ENCODE measurements around the gene SUPT3H. TPM values are rescaled to one million over a fixed set of nuclear protein-coding genes. Genes with fewer than 3 reads are reported as not detected.
"Not testable (repeated sequence)": the region's sequence is repeated elsewhere in the genome, so short reads cannot be mapped to it uniquely, and the experiment has no call there.

SUPT3H gene
- polyA plus RNA-seq, 1 donor (not counting 4 experiments of a cell fraction or from before 2014, with no cell fraction given) = 7.6 TPM

DNA sequence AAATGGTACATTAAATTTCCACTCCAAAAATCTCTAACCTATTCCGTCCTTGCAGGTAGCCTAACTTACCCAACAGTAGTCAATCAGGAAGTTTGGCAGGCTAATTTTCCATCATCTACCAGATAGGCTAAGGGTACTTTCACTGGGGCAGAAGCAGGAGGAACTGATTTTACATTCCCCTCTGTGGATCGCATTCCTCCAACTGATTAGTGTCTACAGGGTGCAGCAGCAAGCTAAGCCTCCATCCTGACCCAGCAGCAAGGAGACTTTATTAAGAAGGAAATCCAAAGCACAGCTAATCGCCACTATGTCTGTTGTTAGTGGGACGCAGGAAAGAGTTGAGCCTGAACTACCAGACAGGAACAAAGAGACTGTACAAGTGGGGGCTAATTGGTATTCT lies 192.8 kb downstream of the SUPT3H start:
- H3K79me2 ChIP-seq (ENCODE audit: control insufficient read depth, insufficient read depth, low read length) = no peaks in the 10 kb centered on the region
- H3K4me1 ChIP-seq (ENCODE audit: control insufficient read depth, extremely low read depth, insufficient read depth, low read length) = peaks cover 11% of the 10 kb centered on the region
- H2AFZ ChIP-seq (ENCODE audit: control insufficient read depth, low read length) = no peak overlapping the region
- DNase-seq (ENCODE audit: low read depth, low spot score) = no peak
- H3K9me1 ChIP-seq (ENCODE audit: control insufficient read depth, extremely low read depth, insufficient read depth, low read length) = no peaks in the 10 kb centered on the region
- dilution Hi-C loops (cut with MboI; ENCODE audit: extremely low pct_ligation_motif_present, low sequenced_read_pairs) = no loop called here
- H3K27me3 ChIP-seq (ENCODE audit: control insufficient read depth, extremely low read depth, insufficient read depth, low read length) = no peaks in the 10 kb centered on the region
- no peaks in the 10 kb centered on the region for H3K36me3 ChIP-seq (ENCODE audit: control insufficient read depth in 2 of 2, extremely low read depth in 1 of 2, insufficient read depth in 2 of 2, low read length in 2 of 2)
- no peak overlapping the region for H3K4me3 ChIP-seq (ENCODE audit: control insufficient read depth in 2 of 3, extremely low read depth in 1 of 3, insufficient read depth in 2 of 3, low read depth in 1 of 3, low read length in 3 of 3)
- H3K27ac ChIP-seq (ENCODE audit: control insufficient read depth, insufficient read depth, low read length) = no peak overlapping the region
- TF ChIP-seq, protein P1, sequence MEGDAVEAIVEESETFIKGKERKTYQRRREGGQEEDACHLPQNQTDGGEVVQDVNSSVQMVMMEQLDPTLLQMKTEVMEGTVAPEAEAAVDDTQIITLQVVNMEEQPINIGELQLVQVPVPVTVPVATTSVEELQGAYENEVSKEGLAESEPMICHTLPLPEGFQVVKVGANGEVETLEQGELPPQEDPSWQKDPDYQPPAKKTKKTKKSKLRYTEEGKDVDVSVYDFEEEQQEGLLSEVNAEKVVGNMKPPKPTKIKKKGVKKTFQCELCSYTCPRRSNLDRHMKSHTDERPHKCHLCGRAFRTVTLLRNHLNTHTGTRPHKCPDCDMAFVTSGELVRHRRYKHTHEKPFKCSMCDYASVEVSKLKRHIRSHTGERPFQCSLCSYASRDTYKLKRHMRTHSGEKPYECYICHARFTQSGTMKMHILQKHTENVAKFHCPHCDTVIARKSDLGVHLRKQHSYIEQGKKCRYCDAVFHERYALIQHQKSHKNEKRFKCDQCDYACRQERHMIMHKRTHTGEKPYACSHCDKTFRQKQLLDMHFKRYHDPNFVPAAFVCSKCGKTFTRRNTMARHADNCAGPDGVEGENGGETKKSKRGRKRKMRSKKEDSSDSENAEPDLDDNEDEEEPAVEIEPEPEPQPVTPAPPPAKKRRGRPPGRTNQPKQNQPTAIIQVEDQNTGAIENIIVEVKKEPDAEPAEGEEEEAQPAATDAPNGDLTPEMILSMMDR (optimal IDR thresholded peaks at IDR 0.05 in 1 of 3, IDR thresholded peaks at IDR 0.05 in 1 of 3, conservative IDR thresholded peaks at IDR 0.05 in 1 of 3; ENCODE audit: extremely low read depth in 1 of 3, insufficient read depth in 2 of 3, low read length in 3 of 3) = no peak
- TF ChIP-seq EZH2 (IDR thresholded peaks at IDR 0.05; ENCODE audit: low read length) = no peak
- FAIRE-seq = no peak
- no peak overlapping the region for H3K4me2 ChIP-seq (ENCODE audit: control insufficient read depth, extremely low read depth, insufficient read depth, low read depth, low read length)
- H4K20me1 ChIP-seq (ENCODE audit: control insufficient read depth, extremely low read depth, insufficient read depth, low read length) = no peaks in the 10 kb centered on the region
- H3K9me3 ChIP-seq (ENCODE audit: control insufficient read depth, low read depth, low read length) = no peaks in the 10 kb centered on the region
- H3K9ac ChIP-seq (ENCODE audit: control insufficient read depth, extremely low read depth, insufficient read depth, low read length) = no peak overlapping the region

DNA sequence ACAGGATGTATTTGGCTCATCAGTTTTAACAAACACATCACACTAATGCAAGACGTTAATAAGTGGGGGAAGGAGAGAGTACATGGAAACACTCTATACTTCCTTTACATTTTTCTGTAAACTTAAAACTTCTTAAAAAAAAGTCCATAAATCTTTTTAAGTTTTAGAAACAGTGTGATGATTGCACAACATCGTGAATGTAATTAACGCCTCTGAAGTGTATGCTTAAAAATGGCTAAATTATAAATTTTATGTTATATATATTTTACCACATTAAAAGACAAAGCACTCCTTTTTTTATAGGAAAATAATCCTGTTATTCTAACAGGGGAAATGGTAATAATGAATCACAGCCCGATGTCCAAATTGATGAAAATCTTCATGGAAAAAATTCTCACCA lies 193.7 kb downstream of the SUPT3H start:
- dilution Hi-C loops (cut with MboI; ENCODE audit: extremely low pct_ligation_motif_present, low sequenced_read_pairs) = no loop called here
- H3K27me3 ChIP-seq (ENCODE audit: control insufficient read depth, extremely low read depth, insufficient read depth, low read length) = no peaks in the 10 kb centered on the region
- no peak overlapping the region for H2AFZ ChIP-seq (ENCODE audit: control insufficient read depth, low read length)
- TF ChIP-seq EZH2 (IDR thresholded peaks at IDR 0.05; ENCODE audit: low read length) = no peak
- TF ChIP-seq, protein P1 (optimal IDR thresholded peaks at IDR 0.05 in 1 of 3, IDR thresholded peaks at IDR 0.05 in 1 of 3, conservative IDR thresholded peaks at IDR 0.05 in 1 of 3; ENCODE audit: extremely low read depth in 1 of 3, insufficient read depth in 2 of 3, low read length in 3 of 3) = no peak
- no peak overlapping the region for H3K9ac ChIP-seq (ENCODE audit: control insufficient read depth, extremely low read depth, insufficient read depth, low read length)
- no peak overlapping the region for H3K4me2 ChIP-seq (ENCODE audit: control insufficient read depth, extremely low read depth, insufficient read depth, low read depth, low read length)
- no peaks in the 10 kb centered on the region for H3K79me2 ChIP-seq (ENCODE audit: control insufficient read depth, insufficient read depth, low read length)
- no peaks in the 10 kb centered on the region for H3K36me3 ChIP-seq (ENCODE audit: control insufficient read depth in 2 of 2, extremely low read depth in 1 of 2, insufficient read depth in 2 of 2, low read length in 2 of 2)
- DNase-seq (ENCODE audit: low read depth, low spot score) = no peak
- no peak overlapping the region for H3K27ac ChIP-seq (ENCODE audit: control insufficient read depth, insufficient read depth, low read length)
- H3K9me1 ChIP-seq (ENCODE audit: control insufficient read depth, extremely low read depth, insufficient read depth, low read length) = no peaks in the 10 kb centered on the region
- H3K4me1 ChIP-seq (ENCODE audit: control insufficient read depth, extremely low read depth, insufficient read depth, low read length) = peaks cover 11% of the 10 kb centered on the region
- H3K9me3 ChIP-seq (ENCODE audit: control insufficient read depth, low read depth, low read length) = no peaks in the 10 kb centered on the region
- no peaks in the 10 kb centered on the region for H4K20me1 ChIP-seq (ENCODE audit: control insufficient read depth, extremely low read depth, insufficient read depth, low read length)
- FAIRE-seq = no peak
- no peak overlapping the region for H3K4me3 ChIP-seq (ENCODE audit: control insufficient read depth in 2 of 3, extremely low read depth in 1 of 3, insufficient read depth in 2 of 3, low read depth in 1 of 3, low read length in 3 of 3)

DNA sequence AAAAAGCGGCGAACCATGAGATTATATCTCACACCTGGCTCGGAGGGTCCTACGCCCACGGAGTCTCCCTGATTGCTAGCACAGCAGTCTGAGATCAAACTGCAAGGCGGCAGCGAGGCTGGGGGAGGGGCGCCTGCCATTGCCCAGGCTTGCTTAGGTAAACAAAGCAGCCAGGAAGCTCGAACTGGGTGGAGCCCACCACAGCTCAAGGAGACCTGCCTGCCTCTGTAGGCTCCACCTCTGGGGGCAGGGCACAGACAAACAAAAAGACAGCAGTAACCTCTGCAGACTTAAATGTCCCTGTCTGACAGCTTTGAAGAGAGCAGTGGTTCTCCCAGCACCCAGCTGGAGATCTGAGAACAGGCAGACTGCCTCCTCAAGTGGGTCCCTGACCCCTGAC lies 201.4 kb downstream of the SUPT3H start:
- H3K4me1 ChIP-seq (ENCODE audit: control insufficient read depth, extremely low read depth, insufficient read depth, low read length); H2AFZ ChIP-seq (ENCODE audit: control insufficient read depth, low read length); H3K4me2 ChIP-seq (ENCODE audit: control insufficient read depth, extremely low read depth, insufficient read depth, low read depth, low read length); DNase-seq (ENCODE audit: low read depth, low spot score); H3K9ac ChIP-seq (ENCODE audit: control insufficient read depth, extremely low read depth, insufficient read depth, low read length); H3K36me3 ChIP-seq (ENCODE audit: control insufficient read depth in 2 of 2, extremely low read depth in 1 of 2, insufficient read depth in 2 of 2, low read length in 2 of 2); FAIRE-seq; H3K9me3 ChIP-seq (ENCODE audit: control insufficient read depth, low read depth, low read length); H3K9me1 ChIP-seq (ENCODE audit: control insufficient read depth, extremely low read depth, insufficient read depth, low read length); H4K20me1 ChIP-seq (ENCODE audit: control insufficient read depth, extremely low read depth, insufficient read depth, low read length); dilution Hi-C loops (cut with MboI; ENCODE audit: extremely low pct_ligation_motif_present, low sequenced_read_pairs); H3K27ac ChIP-seq (ENCODE audit: control insufficient read depth, insufficient read depth, low read length); H3K79me2 ChIP-seq (ENCODE audit: control insufficient read depth, insufficient read depth, low read length); H3K27me3 ChIP-seq (ENCODE audit: control insufficient read depth, extremely low read depth, insufficient read depth, low read length); H3K4me3 ChIP-seq (ENCODE audit: control insufficient read depth in 2 of 3, extremely low read depth in 1 of 3, insufficient read depth in 2 of 3, low read depth in 1 of 3, low read length in 3 of 3): not testable (repeated sequence)
